GM10266 (cell line): ENCODE measurements around the gene CLEC11A.

ENCODE experiments used
- DNase-seq: peaks from one replicate; pipeline ENCODE4 v3.0.0; 2012; ENCODE audit errors: extremely low spot score
- TF ChIP-seq, protein P1 (sequence below): IDR thresholded peaks from 2 replicates; pipeline ENCODE4 v1.5.1; 2012; ENCODE audit warnings: mild to moderate bottlenecking, low read depth; ENCODE audit not compliant: control insufficient read depth, insufficient read depth; ENCODE audit errors: missing control alignments

The CLEC11A gene

DNA sequence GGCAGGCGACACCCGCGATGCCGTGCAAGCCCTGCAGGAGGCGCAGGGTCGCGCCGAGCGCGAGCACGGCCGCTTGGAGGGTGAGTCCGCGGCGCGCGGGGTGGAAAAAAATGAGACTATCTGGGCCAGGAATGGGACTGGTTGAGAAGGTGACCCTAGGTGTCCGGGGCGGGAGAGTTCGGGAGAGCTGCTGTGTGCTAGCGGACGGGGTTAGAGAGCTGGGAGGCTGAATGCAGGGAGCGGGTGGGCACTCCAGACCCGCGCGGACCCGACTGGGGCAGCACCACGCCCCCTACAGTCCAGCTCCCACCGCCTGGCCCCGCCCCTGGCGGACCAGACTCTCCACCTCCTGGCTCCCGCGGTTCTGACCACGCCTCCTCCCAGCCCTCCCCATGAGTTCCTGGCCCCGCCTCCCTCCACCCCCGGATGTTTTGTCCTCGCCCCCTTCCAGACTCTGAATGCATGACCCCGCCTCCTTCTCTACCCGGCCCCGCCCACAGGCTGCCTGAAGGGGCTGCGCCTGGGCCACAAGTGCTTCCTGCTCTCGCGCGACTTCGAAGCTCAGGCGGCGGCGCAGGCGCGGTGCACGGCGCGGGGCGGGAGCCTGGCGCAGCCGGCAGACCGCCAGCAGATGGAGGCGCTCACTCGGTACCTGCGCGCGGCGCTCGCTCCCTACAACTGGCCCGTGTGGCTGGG is 1.5 kb downstream of the CLEC11A start:
- peak; percentile 100 for DNase-seq
- TF ChIP-seq, protein P1, sequence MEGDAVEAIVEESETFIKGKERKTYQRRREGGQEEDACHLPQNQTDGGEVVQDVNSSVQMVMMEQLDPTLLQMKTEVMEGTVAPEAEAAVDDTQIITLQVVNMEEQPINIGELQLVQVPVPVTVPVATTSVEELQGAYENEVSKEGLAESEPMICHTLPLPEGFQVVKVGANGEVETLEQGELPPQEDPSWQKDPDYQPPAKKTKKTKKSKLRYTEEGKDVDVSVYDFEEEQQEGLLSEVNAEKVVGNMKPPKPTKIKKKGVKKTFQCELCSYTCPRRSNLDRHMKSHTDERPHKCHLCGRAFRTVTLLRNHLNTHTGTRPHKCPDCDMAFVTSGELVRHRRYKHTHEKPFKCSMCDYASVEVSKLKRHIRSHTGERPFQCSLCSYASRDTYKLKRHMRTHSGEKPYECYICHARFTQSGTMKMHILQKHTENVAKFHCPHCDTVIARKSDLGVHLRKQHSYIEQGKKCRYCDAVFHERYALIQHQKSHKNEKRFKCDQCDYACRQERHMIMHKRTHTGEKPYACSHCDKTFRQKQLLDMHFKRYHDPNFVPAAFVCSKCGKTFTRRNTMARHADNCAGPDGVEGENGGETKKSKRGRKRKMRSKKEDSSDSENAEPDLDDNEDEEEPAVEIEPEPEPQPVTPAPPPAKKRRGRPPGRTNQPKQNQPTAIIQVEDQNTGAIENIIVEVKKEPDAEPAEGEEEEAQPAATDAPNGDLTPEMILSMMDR: peak; percentile 55

DNA sequence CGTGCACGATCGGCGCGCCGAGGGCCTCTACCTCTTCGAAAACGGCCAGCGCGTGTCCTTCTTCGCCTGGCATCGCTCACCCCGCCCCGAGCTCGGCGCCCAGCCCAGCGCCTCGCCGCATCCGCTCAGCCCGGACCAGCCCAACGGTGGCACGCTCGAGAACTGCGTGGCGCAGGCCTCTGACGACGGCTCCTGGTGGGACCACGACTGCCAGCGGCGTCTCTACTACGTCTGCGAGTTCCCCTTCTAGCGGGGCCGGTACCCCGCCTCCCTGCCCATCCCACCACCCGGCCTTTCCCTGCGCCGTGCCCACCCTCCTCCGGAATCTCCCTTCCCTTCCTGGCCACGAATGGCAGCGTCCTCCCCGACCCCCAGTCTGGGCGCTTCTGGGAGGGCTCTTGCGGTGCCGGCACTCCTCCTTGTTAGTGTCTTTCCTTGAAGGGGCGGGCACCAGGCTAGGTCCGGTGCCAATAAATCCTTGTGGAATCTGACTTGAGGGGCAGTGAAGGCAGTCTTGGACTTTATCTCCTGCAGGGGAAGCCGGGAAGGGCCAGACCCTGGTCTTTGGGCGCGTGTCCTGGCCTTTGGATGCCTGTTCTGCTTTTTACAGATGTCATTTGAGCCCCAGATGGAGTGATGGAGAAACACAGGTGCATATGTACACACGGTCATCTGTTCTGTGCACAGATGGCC is 2.2 kb downstream of the CLEC11A start:
- no peak for DNase-seq

DNA sequence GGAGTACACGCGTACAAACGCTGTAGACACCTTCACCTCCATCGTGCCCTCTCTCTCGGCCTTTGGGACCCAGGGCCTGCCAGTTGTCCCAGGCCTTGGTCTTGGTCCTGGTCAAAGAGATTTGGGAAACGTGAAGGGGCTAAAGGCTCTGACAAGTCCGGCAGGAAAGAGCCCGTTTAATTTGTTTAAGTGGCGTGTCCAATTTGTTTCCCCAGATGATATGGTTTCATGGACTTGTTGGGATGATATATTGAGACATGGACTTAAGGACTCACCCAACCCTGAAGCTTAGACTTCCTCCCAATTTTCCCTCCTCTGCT is 2.7 kb downstream of the CLEC11A start:
- TF ChIP-seq, protein P1: no peak
- no peak for DNase-seq

More for the DNA sequence above, 2.2 kb downstream of the CLEC11A start:
- TF ChIP-seq, protein P1: no peak

DNA sequence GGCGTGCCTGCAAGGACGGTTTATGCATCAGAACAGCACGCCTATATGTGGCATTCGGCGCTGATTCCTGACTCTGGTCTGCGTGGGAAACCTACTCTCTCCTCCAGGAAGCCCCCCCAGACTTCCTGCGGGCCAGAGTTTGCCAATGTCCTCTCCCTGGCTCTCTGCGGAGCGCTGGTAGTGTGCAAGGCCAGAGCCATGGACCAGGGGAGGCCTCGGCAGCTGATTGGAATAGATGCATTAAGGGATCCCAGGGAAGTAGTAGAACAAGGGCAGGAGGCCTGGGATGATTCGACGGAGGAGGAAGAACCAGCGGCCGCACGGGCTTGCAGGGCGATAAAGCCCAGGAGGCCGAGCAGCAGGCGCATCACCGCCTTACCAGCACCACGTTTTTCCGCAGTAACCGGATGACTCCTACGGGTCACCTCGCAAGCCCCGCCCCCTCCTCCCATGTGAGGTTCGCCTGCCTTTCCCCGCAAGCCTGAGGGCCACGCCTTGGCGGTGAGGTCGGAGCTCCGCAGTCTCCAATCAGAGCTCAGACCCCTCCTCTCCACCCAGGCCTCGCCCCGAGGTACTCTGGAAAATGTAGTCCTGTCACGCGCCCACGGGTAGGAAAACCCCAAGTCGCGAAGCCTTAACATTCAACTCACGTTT is 5.0 kb downstream of the CLEC11A start:
- TF ChIP-seq, protein P1: no peak
- DNase-seq: no peak

DNA sequence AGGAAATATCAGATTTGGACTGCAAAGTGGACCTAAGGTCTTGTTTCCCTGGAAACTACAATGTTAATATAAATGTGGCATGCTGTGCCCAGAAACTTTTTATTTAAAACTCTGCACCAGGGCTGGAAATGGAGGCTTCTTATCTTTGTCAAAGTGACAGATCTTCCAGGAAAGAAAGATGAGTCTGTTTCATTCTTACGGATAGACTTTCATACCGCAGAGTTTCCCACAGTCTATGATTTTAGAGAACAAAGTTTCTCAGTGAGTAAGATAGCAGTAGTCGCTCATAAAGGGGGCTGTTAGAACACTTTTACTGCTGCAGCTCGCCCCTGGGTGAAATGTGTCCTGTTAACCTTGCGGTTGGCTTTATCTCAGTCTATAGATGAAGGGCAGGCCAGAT is 6.7 kb downstream of the CLEC11A start:
- DNase-seq: no peak
- TF ChIP-seq, protein P1: no peak

DNA sequence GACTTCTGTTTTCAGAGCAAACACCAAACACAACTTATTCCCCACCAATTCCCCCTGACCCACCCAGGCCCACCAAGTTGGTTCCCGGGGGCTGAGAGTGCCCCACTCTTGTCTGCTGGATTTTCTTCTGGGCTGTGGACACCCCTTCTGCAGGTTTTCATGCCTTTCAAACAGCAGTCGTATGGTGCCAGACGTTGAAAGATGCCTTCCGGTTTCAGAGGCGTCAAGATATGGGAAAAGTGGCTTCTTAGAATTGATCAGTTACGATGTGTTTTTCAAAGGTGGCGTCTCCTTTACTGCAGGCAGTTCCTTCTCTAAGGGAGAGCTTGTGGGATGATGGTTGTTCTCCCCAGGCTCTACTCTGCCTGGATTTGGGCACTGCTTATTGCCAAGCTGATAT is 12.7 kb downstream of the CLEC11A start:
- no peak for DNase-seq
- TF ChIP-seq, protein P1: no peak

DNA sequence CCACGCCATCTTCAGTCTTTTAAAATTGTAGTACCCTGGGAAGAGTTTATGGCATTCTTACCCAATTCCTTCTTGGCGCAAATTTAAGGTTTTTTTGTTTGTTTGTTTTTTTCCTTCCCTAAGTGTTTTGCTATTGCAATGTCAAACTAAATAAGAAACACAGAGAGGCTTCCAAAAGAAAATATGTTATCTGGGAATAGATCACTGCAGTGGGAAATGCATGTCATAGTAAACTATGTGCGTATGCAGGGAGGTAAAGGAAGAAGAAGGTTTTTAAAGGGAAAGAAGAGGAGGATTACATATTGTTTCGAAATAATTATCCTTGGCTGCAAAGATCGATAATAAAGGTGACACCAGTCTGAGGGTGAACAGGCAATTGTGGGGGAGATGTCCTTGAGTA is 13.2 kb downstream of the CLEC11A start:
- TF ChIP-seq, protein P1: no peak
- DNase-seq: no peak
